Measurements from ENCODE around the gene CBX4.

GRCh38 chr17:79888009-79888540 is 48.8 kb upstream of the CBX4 start:
- TF ChIP-seq CTCF (IDR thresholded peaks at IDR 0.05) (no peak), EP300 (IDR thresholded peaks at IDR 0.05; ENCODE audit: borderline replicate concordance in 1 of 2, low read depth in 1 of 2, low read length in 1 of 2) (no peak), RAD21 (IDR thresholded peaks at IDR 0.05; ENCODE audit: low read length) (no peak)

Data from SK-N-SH (cell line).